ENCODE measurements around the gene GOT2. TPM values are rescaled to one million over a fixed set of nuclear protein-coding genes. Genes with fewer than 3 reads are reported as not detected.
"Not testable (repeated sequence)": the region's sequence is repeated elsewhere in the genome, so short reads cannot be mapped to it uniquely, and the experiment has no call there.

The GOT2 gene
- total RNA-seq, 6 experiments from 2014 or later: 117 to 196 (median 169) TPM

DNA sequence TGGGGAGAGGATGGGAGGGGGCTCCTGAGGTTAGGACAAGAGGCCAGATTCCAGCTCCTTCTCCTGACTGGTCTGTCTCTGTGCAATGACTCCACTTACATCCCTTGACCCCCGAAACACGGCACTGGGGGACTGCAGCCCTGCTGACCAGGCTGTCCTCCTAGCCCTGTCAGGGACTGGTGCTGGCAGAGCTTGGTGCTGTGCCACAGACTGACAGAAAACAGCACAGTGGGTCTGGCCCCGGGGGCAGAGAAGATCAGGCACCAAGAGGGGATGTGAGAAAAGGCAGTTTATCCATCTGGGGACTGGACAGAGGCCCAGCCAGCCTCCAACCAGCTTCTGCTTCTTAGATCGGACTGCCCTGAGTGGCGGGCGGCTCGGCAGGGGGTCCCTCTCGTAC lies 68.9 kb downstream of the GOT2 start:
- no peaks in the 10 kb centered on the region for H3K27me3 ChIP-seq
- no peak for TF ChIP-seq POLR2A (IDR thresholded peaks at IDR 0.05)
- TF ChIP-seq, protein P1, sequence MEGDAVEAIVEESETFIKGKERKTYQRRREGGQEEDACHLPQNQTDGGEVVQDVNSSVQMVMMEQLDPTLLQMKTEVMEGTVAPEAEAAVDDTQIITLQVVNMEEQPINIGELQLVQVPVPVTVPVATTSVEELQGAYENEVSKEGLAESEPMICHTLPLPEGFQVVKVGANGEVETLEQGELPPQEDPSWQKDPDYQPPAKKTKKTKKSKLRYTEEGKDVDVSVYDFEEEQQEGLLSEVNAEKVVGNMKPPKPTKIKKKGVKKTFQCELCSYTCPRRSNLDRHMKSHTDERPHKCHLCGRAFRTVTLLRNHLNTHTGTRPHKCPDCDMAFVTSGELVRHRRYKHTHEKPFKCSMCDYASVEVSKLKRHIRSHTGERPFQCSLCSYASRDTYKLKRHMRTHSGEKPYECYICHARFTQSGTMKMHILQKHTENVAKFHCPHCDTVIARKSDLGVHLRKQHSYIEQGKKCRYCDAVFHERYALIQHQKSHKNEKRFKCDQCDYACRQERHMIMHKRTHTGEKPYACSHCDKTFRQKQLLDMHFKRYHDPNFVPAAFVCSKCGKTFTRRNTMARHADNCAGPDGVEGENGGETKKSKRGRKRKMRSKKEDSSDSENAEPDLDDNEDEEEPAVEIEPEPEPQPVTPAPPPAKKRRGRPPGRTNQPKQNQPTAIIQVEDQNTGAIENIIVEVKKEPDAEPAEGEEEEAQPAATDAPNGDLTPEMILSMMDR (IDR thresholded peaks at IDR 0.05): no peak
- H3K9me3 ChIP-seq: no peaks in the 10 kb centered on the region
- H3K4me3 ChIP-seq: no peak overlapping the region
- DNase-seq (no peak), ATAC-seq (no peak)
- WGBS (ENCODE audit: insufficient coverage, low coverage, low lambda C conversion rate, missing lambda C conversion rate): 94% methylated on average over 5 of the region's 8 CpGs
- no peaks in the 10 kb centered on the region for H3K4me1 ChIP-seq
- intact Hi-C loops (cut with DNase I): no loop called here
- peaks cover 0 to 9% (median 0%) of the 10 kb centered on the region in 4 donors for H3K36me3 ChIP-seq
- H3K27ac ChIP-seq: no peak overlapping the region

DNA sequence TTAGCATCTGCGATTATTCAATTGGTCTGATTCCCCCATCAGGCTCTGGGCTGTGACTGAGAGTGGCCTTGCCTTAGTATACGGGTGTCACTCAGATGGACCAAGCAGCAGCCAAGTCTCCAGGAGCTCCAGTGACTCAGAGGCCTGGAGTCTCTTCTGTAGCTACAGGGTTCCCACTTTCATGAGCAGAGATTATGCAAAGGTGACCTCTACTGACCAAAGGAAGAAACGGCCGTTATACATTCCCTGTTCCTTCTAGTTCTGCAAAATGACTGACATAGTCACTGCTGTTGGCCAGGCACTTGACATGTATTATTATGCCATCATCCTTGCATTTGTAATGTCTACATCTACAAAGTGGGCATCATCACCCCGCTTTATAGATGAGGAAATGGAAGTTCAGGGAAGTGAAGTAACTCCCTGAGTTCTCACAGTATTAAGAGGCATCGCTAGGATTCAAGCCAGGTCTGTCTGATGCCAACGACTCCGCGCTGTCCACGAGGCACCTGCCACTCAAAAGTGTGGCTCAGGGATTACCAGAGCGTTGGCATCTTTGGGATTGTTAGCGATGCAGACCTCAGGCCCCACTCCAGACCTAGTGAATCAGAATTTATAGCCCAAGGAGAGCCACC lies 72.8 kb downstream of the GOT2 start:
- no peaks in the 10 kb centered on the region for H3K4me1 ChIP-seq
- H3K27me3 ChIP-seq: no peaks in the 10 kb centered on the region
- no peak for DNase-seq
- no peak overlapping the region for H3K27ac ChIP-seq
- TF ChIP-seq POLR2A (IDR thresholded peaks at IDR 0.05): no peak
- TF ChIP-seq, protein P1 (IDR thresholded peaks at IDR 0.05): peak; percentile 31 to 61 (median 53)
- H3K36me3 ChIP-seq: no peaks in the 10 kb centered on the region
- H3K9me3 ChIP-seq: no peaks in the 10 kb centered on the region
- ATAC-seq: peak; percentile 91 to 97 (median 94)
- intact Hi-C loops (cut with DNase I): no loop called here
- H3K4me3 ChIP-seq: no peak overlapping the region
- 17% methylated on average over 10 of the region's 12 CpGs for WGBS (ENCODE audit: insufficient coverage, low coverage, low lambda C conversion rate, missing lambda C conversion rate)

DNA sequence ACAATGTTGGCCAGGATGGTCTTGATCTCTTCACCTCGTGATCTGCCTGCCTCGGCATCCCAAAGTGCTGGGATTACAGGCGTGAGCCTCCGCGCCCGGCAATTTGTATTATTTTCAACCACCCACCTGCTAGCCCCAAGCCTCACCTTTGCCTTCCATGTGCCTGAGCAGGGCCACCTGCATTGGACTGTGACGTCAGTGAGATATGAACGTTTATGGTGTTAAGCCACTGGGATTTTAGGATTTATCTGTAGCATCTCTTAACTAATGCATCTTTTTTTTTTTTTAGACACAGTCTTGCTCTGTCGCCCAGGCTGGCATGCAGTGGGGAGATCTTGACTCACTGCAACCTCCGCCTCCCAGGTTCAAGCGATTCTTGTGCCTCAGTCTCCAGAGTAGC lies 74.2 kb downstream of the GOT2 start:
- DNase-seq; H3K4me3 ChIP-seq; H3K36me3 ChIP-seq; ATAC-seq; H3K27me3 ChIP-seq; H3K4me1 ChIP-seq; H3K27ac ChIP-seq; intact Hi-C loops (cut with DNase I); H3K9me3 ChIP-seq: not testable (repeated sequence)
- 60% methylated on average over 5 of the region's 11 CpGs for WGBS (ENCODE audit: insufficient coverage, low coverage, low lambda C conversion rate, missing lambda C conversion rate)

DNA sequence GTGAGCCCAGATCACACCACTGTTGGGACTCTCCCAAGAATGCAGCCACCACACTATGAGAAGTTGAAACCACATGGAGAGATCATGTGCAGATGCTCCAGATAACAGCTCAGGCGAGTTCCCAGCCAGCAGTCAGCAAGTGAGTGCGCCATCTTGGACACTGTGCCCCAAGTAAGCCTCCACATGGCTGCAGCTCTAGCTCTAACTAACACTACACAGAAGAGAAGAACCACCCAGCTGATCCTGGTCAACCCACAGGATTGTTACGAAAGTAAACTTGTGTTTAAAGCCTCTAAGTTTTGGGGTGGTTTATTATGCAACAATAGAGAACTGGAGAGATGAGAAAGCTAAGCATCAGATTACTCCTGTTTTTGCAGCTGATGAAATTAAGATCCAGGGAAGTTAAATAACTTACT lies 75.3 kb downstream of the GOT2 start:
- Histone ChIP-seq H3K4me3 (no peak overlapping the region), H3K9me3 (no peaks in the 10 kb centered on the region), H3K4me1 (no peaks in the 10 kb centered on the region), H3K27me3 (no peaks in the 10 kb centered on the region), H3K27ac (no peak overlapping the region), H3K36me3 (no peaks in the 10 kb centered on the region)
- intact Hi-C loops (cut with DNase I): no loop called here
- TF ChIP-seq, protein P1 (IDR thresholded peaks at IDR 0.05): no peak
- no peak for TF ChIP-seq POLR2A (IDR thresholded peaks at IDR 0.05)
- ATAC-seq (no peak), DNase-seq (no peak)
- WGBS (ENCODE audit: insufficient coverage, low coverage, low lambda C conversion rate, missing lambda C conversion rate): 77% methylated on average over 1 of the region's 3 CpGs

Small RNA genes lying within 50 kb of the gene (small RNA-seq; reads per million reads assigned to genes)
- gene RN7SL143P (0 reads per million in 2 experiments), gene RNU6-1155P (0 reads per million in 2 experiments)

Other genes with a start within 250 kb of the GOT2 start
- gene NDRG4, start 234.2 kb downstream of the GOT2 start, total RNA-seq: 1 to 10 TPM in 4 of 6 experiments, under 1 TPM in 2; 0.76 to 2.9 (median 2.1) TPM
- gene SETD6, start 218.8 kb downstream of the GOT2 start, total RNA-seq: 10 to 100 TPM in 3 of 6 experiments, 1 to 10 TPM in 3; 6.8 to 14.5 (median 10.2) TPM
- gene CNOT1, start 104.5 kb downstream of the GOT2 start, total RNA-seq: 10 to 100 TPM; 53.8 to 74.9 (median 65.5) TPM
- gene SLC38A7, start 49.5 kb downstream of the GOT2 start, total RNA-seq: 10 to 100 TPM; 11.4 to 23.8 (median 14.3) TPM

Measured in right lobe of liver (tissue), 6 donors.